Epithelial cell of esophagus (primary cell): ENCODE results near the gene SUCLA2.

ENCODE experiments used
- DNase-seq: peaks from one replicate; pipeline ENCODE4 v3.0.0; 2010; ENCODE audit warnings: low read depth
- H3K4me3 ChIP-seq: 2 replicates; pipeline ENCODE4 v1.5.1; 2011; ENCODE audit warnings: mild to moderate bottlenecking, low read length, control low read depth
- CTCF ChIP-seq: IDR thresholded peaks from 2 replicates; pipeline ENCODE4 v1.5.1; 2011; ENCODE audit warnings: low read depth, mild to moderate bottlenecking, low read length, control low read depth, inconsistent platforms; ENCODE audit not compliant: insufficient read depth; ENCODE audit errors: missing control alignments

Gene SUCLA2

GRCh38 chr13:47997384-47997783, 3.7 kb downstream of the SUCLA2 start:
- DNase-seq: no peak
- TF ChIP-seq CTCF: no peak
- no peak overlapping the region for H3K4me3 ChIP-seq

GRCh38 chr13:47991859-47992258, 9.2 kb downstream of the SUCLA2 start:
- no peak for TF ChIP-seq CTCF
- no peak for DNase-seq
- no peak overlapping the region for H3K4me3 ChIP-seq

GRCh38 chr13:47990920-47991466, 10.1 kb downstream of the SUCLA2 start:
- no peak overlapping the region for H3K4me3 ChIP-seq
- DNase-seq: no peak
- TF ChIP-seq CTCF: no peak

- no peak overlapping the region for H3K4me3 ChIP-seq
- DNase-seq: no peak
- TF ChIP-seq CTCF: no peak
Measured at GRCh38 chr13:47990427-47990826, 10.6 kb downstream of the SUCLA2 start.

- no peak for DNase-seq
- no peak for TF ChIP-seq CTCF
- H3K4me3 ChIP-seq: no peak overlapping the region
Measured at GRCh38 chr13:47983070-47983469, 18.0 kb downstream of the SUCLA2 start.

- no peak overlapping the region for H3K4me3 ChIP-seq
Measured at GRCh38 chr13:47976325-47976724, 24.7 kb downstream of the SUCLA2 start.

GRCh38 chr13:47964863-47965262, 36.2 kb downstream of the SUCLA2 start:
- TF ChIP-seq CTCF: no peak
- DNase-seq: no peak
- H3K4me3 ChIP-seq: no peak overlapping the region

More at GRCh38 chr13:47976325-47976724, 24.7 kb downstream of the SUCLA2 start:
- DNase-seq: no peak
- TF ChIP-seq CTCF: no peak
